GM12864 (cell line): Measurements from ENCODE around the gene CRKL.
"Not testable (repeated sequence)": the region's sequence is repeated elsewhere in the genome, so short reads cannot be mapped to it uniquely, and the experiment has no call there.

Experiments used
- DNase-seq: peaks from one replicate; pipeline ENCODE4 v3.0.0-alpha.2; 2011; ENCODE audit warnings: low read depth
- H3K4me3 ChIP-seq: 2 replicates; pipeline ENCODE4 v1.5.1; 2011; ENCODE audit warnings: mild to moderate bottlenecking, low read depth, low read length, control low read depth
- CTCF ChIP-seq: IDR thresholded peaks from 2 replicates; pipeline ENCODE4 v1.5.1; 2011; ENCODE audit warnings: low read depth, mild to moderate bottlenecking, moderate library complexity, low read length, control low read depth, inconsistent platforms; ENCODE audit errors: missing control alignments

The CRKL gene

GRCh38 chr22:20887375-20887774 is 29.8 kb upstream of the CRKL start:
- DNase-seq: no peak
- H3K4me3 ChIP-seq: no peak overlapping the region
- TF ChIP-seq CTCF: no peak

DNA sequence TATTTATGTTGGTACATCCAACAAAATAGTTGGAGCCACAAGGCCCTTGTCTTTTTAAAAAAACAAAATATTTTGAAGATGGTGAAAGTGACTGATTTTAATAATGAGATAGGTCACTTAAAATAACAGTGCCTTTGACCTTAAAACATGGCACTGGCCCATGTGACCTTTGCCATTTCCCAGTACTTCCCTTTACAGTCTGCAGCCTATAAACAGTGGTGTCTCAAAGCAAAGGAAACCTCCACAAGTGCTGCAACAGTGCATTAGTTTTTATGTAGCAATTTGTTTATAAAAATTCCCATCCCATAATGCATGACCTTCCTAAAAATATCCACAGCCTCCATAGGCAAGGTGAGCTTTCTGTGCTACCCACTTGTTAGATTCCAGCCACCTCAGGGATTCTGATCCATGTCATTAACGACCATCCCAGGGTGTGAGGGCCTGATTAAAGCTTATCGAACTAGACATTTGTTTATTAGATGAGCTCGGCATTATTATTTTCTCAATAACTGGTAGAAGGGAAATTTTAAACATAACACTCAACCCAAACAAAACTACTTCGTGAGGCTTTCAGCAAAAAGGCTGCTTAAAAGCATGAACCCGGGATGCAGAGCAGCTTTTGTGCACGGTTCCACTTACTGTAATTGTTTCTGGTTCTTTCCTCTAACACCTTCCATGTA is 28.0 kb upstream of the CRKL start:
- H3K4me3 ChIP-seq: no peak overlapping the region
- DNase-seq: no peak
- TF ChIP-seq CTCF: no peak

- no peak overlapping the region for H3K4me3 ChIP-seq
- no peak for TF ChIP-seq CTCF
- no peak for DNase-seq
Measured at GRCh38 chr22:20889904-20890540, 27.2 kb upstream of the CRKL start.

DNA sequence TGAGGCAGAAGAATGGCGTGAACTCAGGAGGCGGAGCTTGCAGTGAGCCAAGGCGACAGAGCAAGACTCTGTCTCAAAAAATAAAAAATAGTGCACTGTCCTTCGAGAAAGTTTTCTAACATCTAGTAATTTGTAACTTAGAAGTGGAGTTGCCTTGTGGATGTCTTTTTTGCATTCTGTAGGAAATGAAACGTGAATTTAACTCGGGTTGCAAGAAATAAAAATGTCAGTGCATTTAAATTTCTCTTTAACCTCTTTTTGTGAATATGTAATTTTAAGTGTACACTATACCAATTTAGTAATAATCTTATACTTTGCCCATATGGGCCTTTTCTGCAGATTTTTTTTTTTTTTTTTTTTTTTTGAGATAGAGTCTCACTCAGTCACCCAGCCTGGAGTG is 26.2 kb upstream of the CRKL start:
- no peak for TF ChIP-seq CTCF
- H3K4me3 ChIP-seq: no peak overlapping the region
- no peak for DNase-seq

GRCh38 chr22:20897737-20898136 is 19.5 kb upstream of the CRKL start:
- not testable (repeated sequence) for H3K4me3 ChIP-seq, DNase-seq

DNA sequence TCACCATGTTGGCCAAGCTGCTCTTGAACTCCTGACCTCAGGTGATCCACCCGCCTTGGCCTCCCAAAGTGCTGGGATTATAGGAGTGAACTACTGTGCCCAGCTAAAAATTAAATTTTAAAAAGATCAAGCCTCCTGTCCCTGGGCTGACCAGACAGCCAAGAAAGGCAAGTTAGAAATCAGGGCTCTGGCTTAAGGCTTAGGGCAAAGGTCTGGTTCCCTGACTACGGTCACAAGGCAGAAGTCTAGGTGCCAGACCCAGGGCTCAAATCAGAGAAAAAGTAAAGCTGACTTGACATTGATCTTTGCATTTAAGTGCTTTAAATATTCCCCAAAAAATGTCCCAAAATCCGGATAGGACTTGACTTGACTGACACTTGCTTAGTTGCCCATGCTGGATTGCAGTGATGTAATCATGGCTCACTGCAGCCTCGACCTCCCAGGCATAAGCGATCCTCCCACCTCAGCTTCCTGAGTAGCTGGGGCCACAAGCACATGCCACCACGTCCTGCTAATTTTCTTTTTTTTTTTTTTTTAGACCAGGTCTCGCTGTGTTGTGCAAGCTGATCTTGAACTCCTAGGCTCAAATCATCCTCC is 17.3 kb upstream of the CRKL start:
- no peak for TF ChIP-seq CTCF
- no peak overlapping the region for H3K4me3 ChIP-seq
- DNase-seq: no peak

GRCh38 chr22:20901093-20902033 is 15.8 kb upstream of the CRKL start:
- not testable (repeated sequence) for H3K4me3 ChIP-seq, DNase-seq
